ENCODE data around the gene RABGAP1L. TPM values are rescaled to one million over a fixed set of nuclear protein-coding genes. Genes with fewer than 3 reads are reported as not detected.
A peak's percentile ranks its signal among the peaks of the same experiment; 100 is the strongest.

The RABGAP1L gene
- total RNA-seq, 1 donor from 2014 or later = 36.2 TPM

DNA sequence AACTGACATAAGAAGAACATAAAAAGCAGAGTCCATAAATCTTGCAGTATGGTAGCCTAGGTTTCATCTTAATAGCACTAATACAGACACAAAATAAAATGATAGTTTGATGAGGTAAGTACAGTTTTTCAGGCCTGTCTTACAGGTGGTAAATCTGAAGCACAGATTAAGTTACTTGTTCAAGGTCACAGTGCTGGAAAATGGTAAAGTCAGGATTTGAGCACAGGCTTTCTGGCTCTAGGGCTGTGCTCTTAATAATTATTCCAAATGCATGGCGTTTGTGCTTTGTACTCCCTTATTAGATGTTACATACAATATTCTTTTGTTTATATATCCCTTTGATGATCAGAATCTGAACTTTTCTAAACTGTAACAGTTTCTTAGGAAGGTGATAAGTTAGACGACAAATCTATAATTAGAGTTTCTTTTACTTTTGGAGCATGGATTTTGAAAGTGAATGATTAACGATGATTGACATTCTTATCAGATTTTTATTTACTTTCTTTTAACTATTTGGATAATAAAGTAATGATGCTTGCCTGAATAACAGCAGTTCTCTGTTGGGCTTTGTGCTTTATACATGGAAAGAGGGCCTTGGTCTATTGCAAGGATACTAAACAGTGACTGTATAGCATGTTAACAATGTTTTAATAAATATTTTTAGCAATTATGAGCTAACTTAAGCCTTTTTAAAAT lies 738.9 kb downstream of the RABGAP1L start:
- DNase-seq = no peak

DNA sequence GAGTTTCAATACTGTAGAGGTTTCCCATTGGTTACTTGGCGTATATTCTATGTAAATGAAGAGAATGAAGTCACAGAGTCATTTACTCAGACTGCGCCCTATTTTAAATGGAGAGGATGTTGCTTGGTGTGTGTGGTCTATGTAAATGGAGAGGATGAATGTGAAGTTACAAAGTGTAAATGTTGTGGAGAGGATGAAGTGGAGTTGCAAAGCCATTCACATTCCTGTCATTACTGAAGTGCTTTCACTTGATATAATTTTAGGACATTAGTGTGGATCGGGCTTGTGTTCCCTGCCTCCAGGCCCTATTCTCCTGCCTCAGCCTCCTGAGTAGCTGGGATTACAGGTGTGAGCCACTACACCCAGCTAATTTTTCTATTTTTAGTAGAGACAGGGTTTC lies 741.0 kb downstream of the RABGAP1L start:
- no peak for DNase-seq

DNA sequence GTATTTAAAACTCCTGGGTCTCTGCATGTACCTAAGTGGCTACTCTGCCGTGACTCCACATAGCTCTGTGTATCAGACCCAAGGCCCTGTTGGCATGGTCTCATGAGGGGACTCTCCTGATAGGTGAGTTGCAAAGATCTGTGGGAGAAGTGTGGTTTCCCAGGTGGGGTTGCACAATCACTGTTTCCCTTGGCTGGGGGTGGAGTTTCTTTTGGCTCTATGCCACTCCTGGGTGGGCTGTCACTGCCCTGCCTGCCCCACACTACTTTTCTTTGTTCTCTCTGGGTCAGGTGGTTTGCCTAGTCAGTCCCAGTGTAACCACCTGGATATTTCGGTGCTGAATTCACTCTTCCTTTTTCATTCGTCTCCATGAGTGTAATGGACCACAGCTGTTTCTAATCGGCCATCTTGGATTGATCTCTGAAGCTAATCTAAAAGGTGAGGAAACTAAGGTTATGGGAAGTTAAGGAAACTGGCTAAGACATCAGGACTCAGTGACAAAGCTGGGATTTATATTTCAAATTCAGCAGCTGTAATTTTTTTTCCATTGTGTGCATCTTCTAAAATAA lies 743.3 kb downstream of the RABGAP1L start:
- no peak for DNase-seq

DNA sequence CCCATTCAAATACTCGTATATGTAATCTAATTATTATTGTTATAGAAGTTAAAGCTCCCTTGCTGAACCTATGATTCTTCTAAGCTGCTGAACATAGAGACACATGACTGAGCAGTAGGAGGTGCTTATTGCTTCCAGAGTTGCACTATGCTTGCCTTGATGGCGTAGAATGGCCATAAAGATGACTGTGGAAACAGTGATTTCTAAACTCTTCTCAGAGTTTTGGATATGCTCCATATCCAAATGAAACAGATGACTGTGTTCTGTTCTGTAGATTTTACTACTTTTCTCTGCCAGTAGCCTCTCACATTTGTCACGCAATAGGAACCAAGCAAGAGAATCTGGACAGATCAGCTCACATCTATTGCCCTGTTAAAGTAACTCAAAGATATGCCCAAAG lies 752.3 kb downstream of the RABGAP1L start:
- DNase-seq = no peak

DNA sequence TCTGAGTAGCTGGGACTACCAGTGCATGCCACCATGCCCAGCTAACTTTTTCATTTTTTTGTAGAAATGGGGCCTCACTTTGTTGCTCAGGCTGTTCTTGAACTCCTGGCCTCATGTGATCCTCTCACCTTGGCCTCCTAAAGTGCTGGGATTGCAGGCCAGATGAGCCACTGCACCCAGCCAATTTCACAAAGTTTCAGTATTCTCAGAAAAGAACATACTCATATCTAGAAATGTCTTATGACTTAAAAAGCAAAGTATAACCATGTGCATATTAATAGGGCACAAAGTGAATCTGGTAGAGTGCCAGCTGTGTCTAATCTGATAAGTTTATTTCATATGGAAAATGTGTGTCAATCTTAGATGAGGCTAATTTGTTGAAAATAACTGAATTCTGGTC lies 752.9 kb downstream of the RABGAP1L start:
- no peak for DNase-seq

DNA sequence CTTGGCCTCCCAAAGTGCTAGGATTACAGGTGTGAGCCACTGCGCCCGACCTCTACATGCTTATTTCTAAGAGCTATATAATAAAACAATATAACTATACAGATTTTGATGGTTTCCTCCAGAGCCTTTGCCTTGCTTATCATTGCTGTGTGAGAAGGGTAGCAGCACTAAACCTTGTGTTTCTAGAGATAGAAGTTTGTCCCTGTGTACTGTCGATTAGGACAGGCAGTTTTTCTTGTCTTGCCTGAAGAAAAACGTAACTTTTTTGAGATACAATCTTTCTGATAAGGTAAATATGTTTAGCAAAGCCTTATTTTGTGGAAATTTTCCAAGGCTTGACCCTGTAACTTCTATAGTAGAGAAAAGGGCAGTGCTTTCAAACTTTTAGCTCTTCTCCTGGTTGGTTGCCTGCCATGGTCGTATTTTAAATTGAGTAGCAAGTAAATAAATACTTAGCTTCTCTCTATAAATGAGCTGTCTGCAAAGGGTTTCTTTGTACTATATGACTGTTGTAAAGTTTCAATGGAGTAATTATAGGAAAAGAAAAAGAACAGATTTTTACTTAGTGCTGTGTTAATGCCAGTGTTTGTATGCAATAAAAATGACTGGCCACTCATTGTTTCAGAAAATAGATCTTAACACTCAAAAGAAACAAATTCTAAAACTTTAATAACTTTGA lies 754.0 kb downstream of the RABGAP1L start:
- no peak for DNase-seq

DNA sequence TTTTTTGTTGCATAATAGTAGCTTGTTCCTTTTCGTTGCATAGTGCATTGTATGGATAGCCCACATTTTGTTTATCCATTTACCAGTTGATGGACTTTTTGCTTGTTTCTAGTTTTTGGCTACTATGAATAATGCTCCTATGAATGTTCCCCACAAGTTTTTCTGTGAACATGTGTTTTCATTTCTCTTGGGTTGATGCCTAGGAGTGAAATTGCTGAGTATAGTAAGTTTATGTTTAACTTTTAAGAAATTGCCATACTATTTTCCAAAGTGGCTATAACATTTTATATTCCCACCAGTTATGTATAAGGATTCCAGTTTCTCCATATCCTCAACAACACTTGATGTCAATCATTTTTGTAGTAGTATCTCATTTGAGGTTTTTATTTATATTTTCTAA lies 755.7 kb downstream of the RABGAP1L start:
- no peak for DNase-seq

DNA sequence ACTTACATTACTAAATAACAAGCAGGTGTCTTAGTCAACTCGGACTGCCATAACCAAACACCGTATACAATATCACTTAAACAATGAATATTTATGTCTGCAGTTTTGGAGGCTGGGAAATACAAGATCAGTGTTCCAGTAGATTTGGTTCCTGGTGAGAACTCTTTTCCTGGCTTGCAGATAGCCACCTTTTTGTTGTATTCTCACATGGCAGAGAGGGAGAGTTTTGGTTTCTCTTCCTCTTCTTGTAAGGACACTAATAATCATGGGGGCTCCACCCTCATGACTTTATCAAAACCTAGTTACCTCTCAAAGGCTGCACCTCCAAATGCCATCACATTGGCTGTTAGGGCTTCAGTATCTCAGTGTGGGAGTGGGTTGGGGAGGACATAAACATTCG lies 757.5 kb downstream of the RABGAP1L start:
- no peak for DNase-seq

DNA sequence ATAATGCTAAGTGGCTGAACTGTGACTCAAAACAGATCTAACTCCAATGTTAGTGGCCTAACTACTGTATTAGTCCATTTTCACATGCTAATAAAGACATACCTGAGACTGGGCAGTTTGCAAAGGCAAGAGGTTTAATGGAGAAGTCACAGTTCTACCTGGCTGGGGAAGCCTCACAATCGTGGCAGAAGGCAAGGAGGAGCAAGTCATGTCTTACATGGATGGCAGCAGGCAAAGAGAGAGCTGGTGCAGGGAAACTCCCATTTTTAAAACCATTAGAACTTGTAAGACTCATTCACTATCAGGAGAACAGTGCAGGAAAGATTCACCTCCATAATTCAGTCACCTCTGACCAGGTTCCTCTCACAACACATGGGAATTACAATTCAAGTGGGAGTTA lies 760.8 kb downstream of the RABGAP1L start:
- no peak for DNase-seq

DNA sequence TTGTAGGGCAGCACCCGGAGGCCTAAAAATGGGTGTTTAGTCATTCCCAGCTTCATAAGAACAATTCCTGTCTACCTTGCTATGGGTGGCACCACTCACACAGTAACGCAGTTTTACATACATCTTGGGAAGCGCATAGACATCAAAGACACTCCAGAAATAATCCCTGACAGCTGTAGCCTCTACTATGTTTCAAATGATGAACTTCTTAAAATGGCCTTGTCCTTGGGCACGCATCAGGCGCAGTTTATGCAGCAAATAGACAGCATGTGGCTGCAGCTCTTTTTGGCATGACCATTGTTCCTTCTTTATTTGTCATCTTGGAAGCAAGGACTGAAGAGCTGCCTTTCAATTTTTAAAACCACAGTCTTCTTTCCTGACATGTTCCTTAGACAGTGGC lies 762.8 kb downstream of the RABGAP1L start:
- no peak for DNase-seq

DNA sequence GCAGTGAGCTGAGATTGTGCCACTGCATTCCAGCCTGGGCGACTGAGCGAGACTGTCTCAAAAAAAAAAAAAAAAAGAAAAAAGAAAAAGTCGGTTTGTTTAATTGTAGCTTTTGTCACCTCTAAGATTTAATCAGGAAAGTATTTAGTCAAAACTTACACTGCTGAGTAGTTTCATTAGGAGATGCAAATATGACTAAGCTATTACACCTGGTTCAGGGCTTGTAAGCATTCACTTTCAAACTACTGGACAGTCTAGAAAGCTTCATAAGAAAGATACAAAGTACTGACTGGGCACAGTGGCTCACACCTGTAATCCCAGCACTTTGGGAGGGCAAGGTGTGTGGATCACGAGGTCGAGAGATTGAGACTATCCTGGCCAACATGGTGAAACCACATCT lies 764.5 kb downstream of the RABGAP1L start:
- no peak for DNase-seq

DNA sequence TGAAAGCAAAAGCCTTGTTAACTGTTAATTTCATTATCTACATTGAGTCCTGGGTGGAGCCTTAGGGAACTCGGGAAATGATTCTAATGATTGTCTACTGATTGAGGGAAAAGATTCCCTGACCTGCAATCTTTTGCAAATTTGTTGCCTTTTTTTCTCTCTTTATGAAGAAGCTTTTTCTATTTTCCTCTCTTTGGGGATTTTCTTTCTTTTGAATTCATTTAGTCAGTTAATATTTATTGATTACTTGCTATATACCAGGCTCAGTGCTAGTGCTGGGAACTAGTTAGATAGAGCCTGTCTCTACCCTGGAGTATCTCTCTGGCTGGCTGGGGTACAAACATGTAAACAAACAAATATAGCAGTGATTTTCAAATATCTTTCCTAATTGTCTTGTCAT lies 769.2 kb downstream of the RABGAP1L start:
- no peak for DNase-seq

DNA sequence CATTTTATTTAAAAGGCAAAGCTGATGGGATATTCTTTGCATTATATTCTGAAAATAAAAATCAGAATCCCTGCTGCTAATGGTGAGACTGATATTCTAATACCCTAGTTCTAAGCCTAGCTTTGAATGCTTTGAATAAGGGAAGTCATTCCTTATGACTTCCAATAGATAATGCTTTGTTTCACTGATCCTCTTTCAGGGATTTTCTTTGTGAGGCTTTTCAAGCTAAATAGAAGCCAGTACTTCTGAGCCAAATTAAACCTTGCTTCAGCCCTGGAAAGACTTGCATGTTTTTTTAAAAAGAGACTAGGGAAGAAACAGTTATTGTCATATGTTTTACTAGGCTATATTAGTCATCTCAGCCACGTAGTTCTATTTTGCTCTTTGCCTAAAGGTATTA lies 771.9 kb downstream of the RABGAP1L start:
- no peak for DNase-seq

DNA sequence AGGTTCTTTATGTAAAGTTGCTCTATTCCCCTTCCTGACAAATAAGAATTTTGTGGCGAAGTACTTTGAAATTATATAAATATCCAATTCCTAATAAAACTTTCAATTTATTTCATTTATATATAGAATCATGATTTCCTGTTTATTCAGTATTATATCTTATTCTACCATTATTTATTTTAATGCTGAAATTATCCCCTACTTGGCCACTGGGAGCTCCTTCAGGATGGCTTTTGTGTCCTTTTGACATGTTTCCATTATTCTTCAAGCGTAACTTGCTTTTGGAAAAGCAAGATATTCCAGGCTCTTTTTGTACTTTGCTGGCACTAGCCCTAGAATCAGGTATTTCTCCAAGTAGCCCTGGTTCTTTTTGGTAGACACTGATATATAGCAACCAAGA lies 773.3 kb downstream of the RABGAP1L start:
- DNase-seq = no peak

DNA sequence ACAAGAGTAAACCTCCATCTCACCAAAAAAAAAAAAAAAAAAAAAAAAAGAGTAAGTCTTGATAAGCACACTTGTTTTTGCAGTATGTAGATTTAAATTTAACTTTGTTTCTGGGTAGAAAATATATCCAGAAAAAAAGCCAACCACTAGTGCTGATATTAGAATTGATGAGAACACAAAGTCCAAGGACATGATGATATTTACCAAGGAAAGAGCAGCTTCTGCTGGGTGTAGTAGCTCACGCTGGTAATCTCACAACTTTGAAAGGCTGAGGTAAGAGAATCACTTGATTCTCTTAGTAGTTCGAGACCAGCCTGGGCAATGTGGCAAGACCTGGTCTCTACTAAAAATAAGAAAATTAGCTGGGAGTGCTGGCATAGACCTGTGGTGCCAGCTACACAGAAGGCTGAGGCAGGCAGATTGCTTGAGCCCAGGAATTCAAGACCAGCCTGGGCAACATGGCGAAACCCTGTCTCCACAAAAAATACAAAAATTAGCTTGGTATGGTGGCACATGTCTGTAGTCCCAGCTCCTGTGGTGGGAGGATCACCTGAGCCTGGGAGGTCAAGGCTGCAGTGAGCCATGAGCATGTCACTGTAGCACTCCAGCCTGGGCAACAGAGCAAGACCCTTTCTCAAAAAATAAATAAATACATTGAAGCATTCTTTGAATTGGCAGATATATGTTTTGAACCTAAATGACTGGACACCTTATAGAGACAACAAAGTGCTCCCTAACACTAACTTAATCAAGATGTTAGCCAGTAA lies 776.8 kb downstream of the RABGAP1L start:
- no peak for DNase-seq

DNA sequence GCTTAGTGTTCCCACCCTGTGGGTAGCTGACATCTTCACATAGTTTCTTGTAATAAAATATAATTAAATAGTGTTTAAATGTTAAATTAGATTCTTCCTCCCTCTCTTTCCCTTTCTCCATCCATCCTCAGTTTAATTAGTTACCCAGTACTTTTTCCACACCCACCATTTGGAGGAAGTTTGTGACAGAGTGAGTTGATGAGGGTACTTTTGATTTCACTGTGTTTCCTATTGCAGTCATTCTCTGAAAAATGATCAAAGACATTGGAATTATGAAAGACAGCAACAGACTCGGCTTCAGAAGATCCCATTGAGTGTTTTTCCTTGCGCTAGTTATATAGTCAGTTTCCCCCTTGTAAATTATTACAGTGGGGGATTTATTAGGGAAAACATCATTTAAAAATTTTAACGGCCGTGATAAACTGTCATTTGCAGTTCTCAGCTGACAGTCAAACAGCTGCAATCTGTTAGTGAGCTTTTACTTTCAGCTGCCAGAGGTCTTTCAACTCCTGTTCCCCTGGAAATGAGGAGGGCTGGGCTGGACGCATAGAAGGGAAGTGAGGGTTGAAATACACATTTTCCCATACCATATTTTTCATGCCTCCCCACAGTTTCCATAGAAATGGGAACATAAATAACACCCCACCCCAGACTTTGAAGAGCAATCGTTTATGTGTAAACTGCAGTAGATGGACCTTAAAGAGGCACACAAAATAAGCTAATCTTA lies 779.1 kb downstream of the RABGAP1L start:
- DNase-seq = peak; percentile 9

DNA sequence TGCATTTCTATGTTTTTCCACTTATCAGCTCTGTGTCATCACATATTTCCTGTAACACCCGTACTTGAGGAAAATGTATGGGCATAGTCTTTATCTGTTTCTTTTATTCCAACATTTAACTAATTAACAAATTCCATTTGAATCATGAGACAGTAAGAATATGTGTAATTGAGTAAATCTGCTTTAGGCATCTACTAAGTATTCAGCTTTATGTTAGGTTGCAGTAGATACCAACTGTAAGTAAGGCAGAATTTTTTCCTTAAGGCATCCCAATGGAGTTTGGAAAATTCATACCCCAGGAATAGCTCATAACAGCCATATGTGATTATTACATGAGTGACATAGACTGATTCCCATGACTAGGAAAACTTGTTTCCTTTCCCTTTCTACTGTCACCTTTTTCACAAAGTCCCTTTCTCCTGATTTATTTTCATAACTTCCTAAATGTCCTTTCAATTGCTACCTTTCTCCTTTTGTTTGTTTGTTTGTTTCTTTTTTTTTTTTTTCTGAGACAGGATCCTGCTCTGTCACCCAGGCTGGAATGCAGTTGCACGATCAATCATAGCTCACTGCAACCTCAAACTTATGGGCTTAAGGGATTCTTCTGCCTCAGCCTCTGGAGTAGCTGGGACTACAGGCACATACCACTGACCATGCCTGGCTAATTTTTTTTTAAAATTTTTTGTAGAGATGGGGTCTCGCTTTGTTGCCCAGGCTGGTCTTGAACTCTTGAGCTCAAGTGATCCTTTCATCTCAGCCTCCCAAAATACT lies 780.6 kb downstream of the RABGAP1L start:
- no peak for DNase-seq

DNA sequence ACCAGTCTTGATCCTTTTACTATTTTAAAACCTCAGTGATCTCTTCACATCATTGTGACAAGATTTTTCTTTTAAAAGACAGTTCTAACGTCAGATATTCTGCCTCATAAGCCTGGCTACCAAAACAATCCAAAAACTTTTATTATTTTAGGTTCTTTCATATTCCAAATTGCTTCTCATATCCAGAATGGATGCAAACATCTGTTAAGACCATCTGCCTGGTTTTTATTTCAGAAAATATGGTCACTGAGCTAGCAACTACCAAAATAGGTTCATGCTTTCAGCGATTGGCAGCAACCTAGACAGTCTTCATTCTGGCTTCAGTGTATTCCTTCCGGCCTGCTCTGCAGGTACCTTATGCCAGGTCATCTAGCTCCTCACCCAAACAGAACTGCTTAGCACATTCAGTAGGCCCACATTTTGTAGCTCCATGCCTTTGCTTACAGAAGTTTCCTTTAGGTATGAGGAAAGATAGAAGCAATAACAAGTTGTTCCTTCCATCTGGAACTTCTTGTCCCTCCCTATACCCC lies 781.4 kb downstream of the RABGAP1L start:
- DNase-seq = no peak

DNA sequence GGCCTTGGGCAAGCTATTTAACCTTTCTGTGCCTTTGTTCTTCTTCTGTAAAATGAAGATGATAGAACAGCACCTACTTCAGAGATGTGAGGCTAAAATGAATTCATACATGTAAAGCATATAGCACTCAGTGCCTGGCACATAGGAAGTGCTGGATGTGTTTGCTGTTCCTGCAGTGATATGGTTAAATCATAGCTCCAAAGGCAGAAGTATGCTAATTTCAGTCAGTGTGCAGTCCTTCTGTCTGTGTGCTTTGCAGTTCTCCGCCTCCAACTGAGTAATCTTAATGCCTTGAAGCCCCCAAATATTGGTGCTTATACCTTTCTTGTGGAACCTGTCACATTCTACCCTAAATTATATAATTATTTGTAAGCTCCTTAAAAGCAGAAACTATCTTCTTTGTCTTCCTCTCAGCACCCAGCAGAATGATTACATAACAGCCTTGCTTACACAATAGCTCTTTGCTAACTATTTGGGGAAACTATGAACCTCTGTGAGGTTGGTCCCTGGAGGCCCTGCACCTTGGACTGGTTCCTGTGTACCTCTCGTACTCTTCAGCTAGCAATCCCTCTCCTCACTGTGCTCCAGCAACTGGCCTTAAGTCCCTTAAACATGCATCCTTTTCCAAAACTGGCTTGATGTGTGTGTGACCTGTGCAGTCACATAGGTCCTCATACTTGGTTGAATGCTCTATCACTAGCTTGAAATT lies 783.4 kb downstream of the RABGAP1L start:
- DNase-seq = no peak

DNA sequence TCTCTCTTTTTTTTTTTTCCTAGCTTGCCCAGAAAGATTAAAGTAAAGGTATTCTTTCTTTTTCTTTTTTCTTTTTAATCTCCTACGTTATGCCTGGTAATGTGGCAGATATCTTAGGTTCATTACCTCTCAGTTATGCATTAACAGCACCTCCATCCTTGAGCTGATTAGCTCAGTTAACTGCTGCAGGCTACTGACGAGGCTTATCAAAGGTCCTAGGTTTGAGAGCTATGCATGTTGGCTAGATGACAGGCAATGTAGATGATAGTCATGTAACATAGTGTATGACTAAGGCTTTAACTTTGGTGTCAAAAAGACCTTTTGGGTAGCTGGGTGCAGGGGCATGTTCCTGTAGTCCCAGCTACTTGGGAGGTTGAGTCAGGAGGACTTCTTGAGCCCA lies 786.7 kb downstream of the RABGAP1L start:
- no peak for DNase-seq

DNA sequence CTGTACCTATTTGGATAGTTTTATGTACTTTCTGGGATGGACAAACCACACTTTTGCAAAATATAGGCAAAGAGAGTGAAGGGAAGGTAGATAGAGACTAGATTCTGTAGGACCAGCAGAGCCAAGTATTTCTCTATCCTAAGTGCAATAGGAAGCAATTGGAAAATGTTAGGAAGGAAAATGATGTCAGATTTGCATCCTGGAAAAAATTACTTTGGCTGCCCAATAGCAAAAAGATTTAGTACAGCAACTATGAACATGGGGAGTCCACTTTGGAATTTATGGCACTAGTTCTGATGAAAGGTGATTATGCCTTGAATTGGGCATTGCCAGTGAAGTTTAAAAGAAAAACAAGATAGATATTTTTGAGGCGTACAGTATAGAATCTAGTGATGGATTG lies 789.7 kb downstream of the RABGAP1L start:
- peak; percentile 41 for DNase-seq
